LHCN-M2 (cell line): ENCODE measurements around the gene PFN1. TPM values are rescaled to one million over a fixed set of nuclear protein-coding genes. Genes with fewer than 3 reads are reported as not detected.
A peak's percentile ranks its signal among the peaks of the same experiment; 100 is the strongest.

Experiments
- DNase-seq: peaks from one replicate; pipeline ENCODE4 v3.0.0-alpha.2; 2012; ENCODE audit warnings: low read depth
- polyA plus RNA-seq: library from polyadenylated mRNA; unstranded; fragments of >200 nt; gene quantifications from one replicate; pipeline ENCODE4 v1.2.1, GENCODE V29; 2012; ENCODE audit warnings: missing spikeins
- total RNA-seq: library from RNA; depleted of rRNA; stranded (reverse); fragments of >200 nt; gene quantifications from 2 replicates; pipeline ENCODE4 v1.2.3, GENCODE V29; 2014; rRNA removed

Gene PFN1
- total RNA-seq, result 1,610 and 1,782 TPM in 2 replicates
- polyA plus RNA-seq, result 3,150 TPM

GRCh38 chr17:4948166-4948930, at the start of gene PFN1:
PFN1 (minus strand) TSS chr17:4948530; CDS start chr17:4948394, 136 bp downstream.
- DNase-seq, result peak; percentile 92

GRCh38 chr17:4997302-4998026, 49.1 kb upstream of the PFN1 start, which contains the start of the genes INCA1 and KIF1C:
INCA1 (minus strand) TSS chr17:4997522; CDS start chr17:4994437, 3,085 bp downstream.
KIF1C (plus strand) TSS chr17:4997950; CDS start chr17:5000247, 2,297 bp downstream.
- DNase-seq, result peak; percentile 84

- DNase-seq, result no peak
Measured at GRCh38 chr17:4994081-4994595, 45.8 kb upstream of the PFN1 start.

- peak; percentile 38 for DNase-seq
Measured at GRCh38 chr17:4987767-4988567, 39.6 kb upstream of the PFN1 start.

GRCh38 chr17:4986951-4987766, 38.8 kb upstream of the PFN1 start, which contains the start of gene CAMTA2:
CAMTA2 (minus strand) TSS chr17:4987675; CDS start chr17:4986222, 1,453 bp downstream.
- peak; percentile 66 for DNase-seq

- DNase-seq, result no peak
Measured at GRCh38 chr17:4986403-4986802, 38.1 kb upstream of the PFN1 start.

GRCh38 chr17:4982305-4982704, 34.0 kb upstream of the PFN1 start:
- DNase-seq, result no peak

GRCh38 chr17:4980644-4981216, 32.4 kb upstream of the PFN1 start:
- peak; percentile 53 for DNase-seq

- DNase-seq, result no peak
Measured at GRCh38 chr17:4978726-4979125, 30.4 kb upstream of the PFN1 start.

GRCh38 chr17:4974115-4974670, 25.9 kb upstream of the PFN1 start:
- DNase-seq, result no peak

- no peak for DNase-seq
Measured at GRCh38 chr17:4973256-4974114, 25.2 kb upstream of the PFN1 start.

- DNase-seq, result no peak
Measured at GRCh38 chr17:4972752-4973151, 24.4 kb upstream of the PFN1 start.

- no peak for DNase-seq
Measured at GRCh38 chr17:4972322-4972721, 24.0 kb upstream of the PFN1 start.

- DNase-seq, result no peak
Measured at GRCh38 chr17:4971826-4972225, 23.5 kb upstream of the PFN1 start.

GRCh38 chr17:4970273-4970672, 21.9 kb upstream of the PFN1 start:
- no peak for DNase-seq

- DNase-seq, result peak; percentile 37
Measured at GRCh38 chr17:4969551-4970173, 21.3 kb upstream of the PFN1 start.

GRCh38 chr17:4969047-4969550, 20.8 kb upstream of the PFN1 start:
- peak; percentile 89 for DNase-seq

- DNase-seq, result no peak
Measured at GRCh38 chr17:4968486-4969046, 20.2 kb upstream of the PFN1 start.
